CD4-positive, alpha-beta T cell treated with Interleukin-17A for 1 hour (primary cell): ENCODE results near the gene PCSK1N.
"Not testable (repeated sequence)": the region's sequence is repeated elsewhere in the genome, so short reads cannot be mapped to it uniquely, and the experiment has no call there.

ENCODE experiments used
- DNase-seq: peaks from one replicate; pipeline ENCODE4 v3.0.0-alpha.2; 2020

The PCSK1N gene

GRCh38 chrX:48819394-48819793, 16.0 kb downstream of the PCSK1N start:
- DNase-seq: not testable (repeated sequence)

- DNase-seq: no peak
Measured at GRCh38 chrX:48818866-48819265, 16.5 kb downstream of the PCSK1N start.

- no peak for DNase-seq
Measured at GRCh38 chrX:48818098-48818497, 17.3 kb downstream of the PCSK1N start.

GRCh38 chrX:48816014-48816810, 19.2 kb downstream of the PCSK1N start:
- DNase-seq: no peak

- DNase-seq: no peak
Measured at GRCh38 chrX:48815266-48815665, 20.1 kb downstream of the PCSK1N start.

GRCh38 chrX:48814722-48815121, 20.7 kb downstream of the PCSK1N start:
- DNase-seq: no peak

GRCh38 chrX:48813644-48814043, 21.8 kb downstream of the PCSK1N start:
- no peak for DNase-seq

- no peak for DNase-seq
Measured at GRCh38 chrX:48806081-48806480, 29.3 kb downstream of the PCSK1N start.

GRCh38 chrX:48802905-48803200, 32.6 kb downstream of the PCSK1N start:
- DNase-seq: no peak

GRCh38 chrX:48802089-48802904, 33.1 kb downstream of the PCSK1N start:
- DNase-seq: peak; percentile 72

- DNase-seq: peak; percentile 98
Measured at GRCh38 chrX:48801280-48802088, 33.9 kb downstream of the PCSK1N start, which contains the start of gene HDAC6. TSS of gene HDAC6 (plus strand) at chrX:48802067. CDS start at chrX:48802693, 626 bp downstream.

GRCh38 chrX:48800574-48801279, 34.7 kb downstream of the PCSK1N start:
- no peak for DNase-seq

GRCh38 chrX:48798318-48798717, 37.1 kb downstream of the PCSK1N start:
- no peak for DNase-seq

GRCh38 chrX:48794911-48795515, 40.4 kb downstream of the PCSK1N start:
- no peak for DNase-seq

- no peak for DNase-seq
Measured at GRCh38 chrX:48794340-48794910, 41.0 kb downstream of the PCSK1N start.

- no peak for DNase-seq
Measured at GRCh38 chrX:48793935-48794334, 41.5 kb downstream of the PCSK1N start.

GRCh38 chrX:48792219-48792618, 43.2 kb downstream of the PCSK1N start:
- no peak for DNase-seq

- no peak for DNase-seq
Measured at GRCh38 chrX:48791063-48791820, 44.2 kb downstream of the PCSK1N start.

- DNase-seq: no peak
Measured at GRCh38 chrX:48790477-48790876, 44.9 kb downstream of the PCSK1N start.

- no peak for DNase-seq
Measured at GRCh38 chrX:48789366-48790220, 45.8 kb downstream of the PCSK1N start.
